Stimulated activated CD4-positive, alpha-beta T cell treated with anti-CD3 and anti-CD28 coated beads, TNF-alpha, amount 100 ng/mL, for 4 hours (primary cell): ENCODE results near the gene SCLY.
"Not testable (repeated sequence)": the region's sequence is repeated elsewhere in the genome, so short reads cannot be mapped to it uniquely, and the experiment has no call there.

Source experiments
- DNase-seq, 3 experiments: peaks; one replicate each; pipeline ENCODE4 v3.0.0-alpha.2; 2020; ENCODE audit warnings: low read depth in 3 of 3

Gene SCLY

DNA sequence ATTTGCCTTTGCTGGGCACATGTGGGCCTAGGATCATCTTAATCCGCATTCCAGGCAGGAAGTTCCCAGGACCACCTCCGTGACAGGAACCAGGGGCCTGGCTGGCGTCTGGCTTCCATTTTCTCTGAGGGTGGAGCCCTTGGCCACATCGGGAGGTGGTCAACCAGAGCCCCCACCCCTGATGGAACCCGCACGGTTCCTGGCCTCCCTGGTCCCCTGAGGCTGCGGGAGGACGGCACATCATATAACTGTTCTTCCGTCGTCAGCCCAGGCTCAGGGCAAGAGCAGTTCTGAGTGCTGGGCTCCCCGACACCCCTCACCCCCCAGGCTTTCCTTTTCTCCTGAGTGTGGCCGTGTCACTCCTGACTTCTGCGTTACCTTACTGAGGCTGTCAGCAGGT is 52.8 kb downstream of the SCLY start:
- no peak for DNase-seq

DNA sequence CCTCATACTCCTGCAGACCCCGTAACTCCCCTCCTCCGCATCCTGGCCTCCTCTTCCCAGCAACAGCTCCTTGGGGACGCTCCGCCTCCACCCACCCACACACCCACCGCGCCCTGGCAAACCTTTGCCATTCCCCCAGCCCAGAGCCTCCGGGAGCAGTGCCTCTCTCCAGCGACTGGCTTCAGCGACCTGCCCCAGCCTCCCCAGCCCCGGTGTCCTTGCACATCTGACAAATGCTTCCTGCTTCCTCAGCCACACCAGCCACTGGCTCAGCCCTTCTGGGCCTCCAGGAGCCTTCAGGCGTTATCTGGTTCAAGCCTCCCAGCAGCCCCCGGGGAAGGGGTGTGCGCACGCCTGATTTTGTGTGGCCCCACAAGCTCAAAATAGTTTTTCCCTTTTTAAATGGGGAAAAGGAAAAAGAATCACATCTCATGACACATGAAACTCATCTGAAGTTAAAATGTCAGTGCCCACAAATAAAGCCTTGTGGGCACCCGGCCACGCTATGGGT is 53.6 kb downstream of the SCLY start:
- DNase-seq, result no peak

- no peak for DNase-seq
These were observed 54.3 kb downstream of the SCLY start for GRCh38 chr2:238114851-238115660.

- not testable (repeated sequence) for DNase-seq
These were observed 54.9 kb downstream of the SCLY start for GRCh38 chr2:238115709-238116108.

DNA sequence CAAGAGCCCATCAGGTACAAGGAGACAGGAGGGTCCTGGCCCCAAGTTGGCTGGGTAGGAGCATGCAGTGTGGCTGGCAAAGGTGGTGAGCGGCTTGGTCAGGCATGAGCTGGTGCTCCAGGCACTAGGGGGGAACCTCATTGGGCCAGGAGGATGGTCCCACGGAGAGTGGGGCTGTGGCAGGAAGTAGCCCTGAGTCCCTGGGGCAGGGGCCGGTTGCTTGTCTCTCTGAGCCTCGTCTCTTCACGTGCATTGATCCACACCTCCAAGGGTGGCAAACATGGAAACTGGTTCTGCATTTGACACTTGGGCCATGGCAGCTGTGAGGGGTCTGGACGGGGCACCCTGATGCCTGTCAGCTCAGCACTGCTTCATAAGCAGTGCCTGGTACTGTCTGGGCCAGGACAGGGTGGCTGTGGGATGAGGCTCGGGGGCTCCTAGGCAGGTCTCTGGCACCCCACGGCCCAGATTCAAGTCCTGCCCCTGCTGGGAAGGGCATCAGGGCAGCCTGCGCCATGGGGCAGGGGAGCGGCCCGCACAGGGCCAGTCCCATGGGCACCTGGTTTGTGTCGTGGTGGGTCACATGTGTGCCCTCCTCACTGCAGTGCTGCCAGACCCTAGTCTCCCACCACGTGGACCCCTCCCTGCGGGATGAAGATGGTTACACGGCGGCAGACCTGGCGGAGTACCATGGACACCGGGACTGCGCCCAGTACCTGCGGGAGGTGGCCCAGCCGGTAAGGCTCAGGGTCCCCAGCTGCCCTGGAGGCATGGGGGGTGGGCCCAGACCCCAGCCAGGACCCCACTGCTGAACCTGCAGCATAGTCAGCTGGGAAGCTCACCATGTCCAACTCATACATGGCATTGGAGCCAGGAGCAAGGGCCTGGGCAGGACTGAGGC is 55.7 kb downstream of the SCLY start:
- DNase-seq, result no peak

DNA sequence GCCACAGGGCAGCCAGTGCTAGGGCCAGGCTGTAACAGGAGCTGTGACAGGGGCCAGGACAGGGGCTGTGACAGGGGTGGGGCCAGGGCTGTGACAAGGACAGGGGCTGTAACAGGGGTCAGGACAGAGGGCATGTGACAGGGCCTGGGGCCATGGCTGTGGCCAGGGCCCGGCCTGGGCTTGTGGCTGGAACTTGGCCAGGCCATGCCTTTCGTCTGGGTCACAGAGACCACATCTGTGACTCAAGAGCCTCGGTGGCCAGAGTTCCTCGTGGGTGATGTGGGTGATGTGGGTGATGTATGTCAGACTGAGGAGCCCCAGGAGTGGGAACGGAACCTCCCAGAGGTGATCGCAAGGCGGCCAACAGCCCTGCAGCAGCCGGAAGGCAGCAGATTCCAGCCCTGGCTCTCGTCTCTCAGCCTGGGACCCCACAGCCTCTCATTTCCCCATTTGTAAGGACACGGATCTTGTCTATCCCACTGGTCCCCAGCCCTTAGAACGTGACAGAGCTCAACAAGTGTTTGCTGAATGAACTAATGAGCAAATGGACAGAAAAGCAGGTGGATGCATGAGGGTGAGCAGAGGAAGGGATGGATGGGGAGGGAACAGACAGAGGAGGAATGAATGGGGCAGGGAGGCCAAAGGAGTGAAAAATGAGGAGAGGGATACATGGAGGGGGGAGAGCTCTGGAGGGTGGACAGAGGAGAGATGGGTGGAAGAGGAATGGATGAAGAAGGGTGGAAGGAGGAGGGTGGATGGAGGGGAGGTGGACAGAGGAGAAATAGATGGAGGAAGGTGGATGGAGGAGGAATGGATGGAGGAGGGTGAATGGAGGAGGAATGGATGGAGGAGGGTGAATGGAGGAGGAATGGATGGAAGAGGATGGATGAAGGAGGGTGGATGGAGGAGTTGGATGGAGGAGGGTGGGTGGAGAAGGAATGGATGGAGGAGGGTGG is 56.7 kb downstream of the SCLY start:
- DNase-seq, result no peak

DNA sequence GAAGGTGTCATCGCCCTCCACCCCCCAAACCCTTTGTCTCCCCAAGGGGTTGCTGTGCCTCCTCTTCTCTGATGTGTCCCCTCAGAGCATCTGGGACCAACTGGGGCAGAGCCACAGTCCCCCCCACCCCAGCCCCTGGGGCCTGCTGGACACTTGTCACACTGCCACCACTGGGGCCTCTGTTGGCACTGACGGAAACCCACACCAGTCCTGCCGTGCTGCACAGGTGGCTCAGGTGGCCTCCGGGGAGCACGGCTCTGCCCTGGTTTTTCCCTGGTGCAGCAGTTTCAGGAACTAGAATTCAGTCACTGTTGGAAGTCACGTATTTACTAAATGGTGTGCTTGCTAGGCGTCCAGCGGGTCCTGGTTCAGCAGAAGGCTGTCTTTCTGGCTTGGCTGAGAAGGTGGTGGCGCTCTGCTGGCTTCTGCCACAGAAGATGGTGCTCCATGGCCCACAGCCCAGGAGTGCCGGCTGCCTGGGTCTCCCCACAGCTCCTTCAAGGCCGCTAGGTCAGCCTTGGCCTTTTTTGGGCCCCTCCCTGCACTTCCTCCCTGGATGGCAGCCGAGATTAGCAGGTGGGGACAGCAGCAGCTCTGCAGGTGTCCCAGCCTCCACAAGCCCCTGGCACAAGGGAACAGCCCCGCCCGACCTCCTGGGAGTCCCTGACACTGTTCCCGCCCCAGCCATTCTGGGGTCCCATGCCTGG is 59.1 kb downstream of the SCLY start:
- DNase-seq, result no peak

GRCh38 chr2:238120463-238121298 is 59.9 kb downstream of the SCLY start:
- no peak for DNase-seq

DNA sequence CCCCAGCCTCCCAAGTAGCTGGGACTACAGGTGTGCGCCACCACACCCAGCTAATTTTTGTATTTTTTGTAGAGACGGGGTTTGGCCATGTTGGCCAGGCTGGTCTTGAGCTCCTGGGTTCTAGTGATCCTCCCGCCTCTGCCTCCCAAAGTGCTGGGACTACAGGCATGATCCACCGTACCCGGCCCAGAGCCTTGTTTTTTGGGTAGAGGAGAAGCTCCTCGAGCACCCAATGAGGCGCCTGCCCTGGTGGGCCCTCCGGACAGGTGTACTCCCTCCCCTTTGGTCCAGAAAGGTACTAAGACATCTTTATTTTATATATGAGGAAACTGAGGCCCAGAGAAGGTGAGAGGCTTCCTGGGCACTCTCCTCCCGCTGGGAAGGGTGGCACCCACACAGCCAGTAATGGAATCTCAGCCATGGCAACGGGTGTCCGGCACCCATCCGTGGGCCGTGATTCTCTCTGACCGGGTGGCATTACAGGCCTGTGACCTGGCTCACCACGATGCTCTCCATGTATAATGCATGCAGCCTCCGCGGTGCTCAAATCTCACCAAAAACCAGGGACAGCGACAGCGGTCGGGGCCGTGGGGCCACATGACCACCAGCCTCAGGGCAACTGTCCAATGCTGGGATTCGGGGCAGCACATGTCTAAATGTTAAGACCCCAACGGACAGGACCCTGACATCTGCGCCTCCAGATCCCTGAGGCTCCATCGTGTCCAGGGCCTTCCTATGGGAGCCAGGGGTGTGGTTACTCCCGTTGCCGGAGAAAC is 60.9 kb downstream of the SCLY start:
- DNase-seq, result no peak

- no peak for DNase-seq
These were observed 61.8 kb downstream of the SCLY start for GRCh38 chr2:238122287-238123217.

DNA sequence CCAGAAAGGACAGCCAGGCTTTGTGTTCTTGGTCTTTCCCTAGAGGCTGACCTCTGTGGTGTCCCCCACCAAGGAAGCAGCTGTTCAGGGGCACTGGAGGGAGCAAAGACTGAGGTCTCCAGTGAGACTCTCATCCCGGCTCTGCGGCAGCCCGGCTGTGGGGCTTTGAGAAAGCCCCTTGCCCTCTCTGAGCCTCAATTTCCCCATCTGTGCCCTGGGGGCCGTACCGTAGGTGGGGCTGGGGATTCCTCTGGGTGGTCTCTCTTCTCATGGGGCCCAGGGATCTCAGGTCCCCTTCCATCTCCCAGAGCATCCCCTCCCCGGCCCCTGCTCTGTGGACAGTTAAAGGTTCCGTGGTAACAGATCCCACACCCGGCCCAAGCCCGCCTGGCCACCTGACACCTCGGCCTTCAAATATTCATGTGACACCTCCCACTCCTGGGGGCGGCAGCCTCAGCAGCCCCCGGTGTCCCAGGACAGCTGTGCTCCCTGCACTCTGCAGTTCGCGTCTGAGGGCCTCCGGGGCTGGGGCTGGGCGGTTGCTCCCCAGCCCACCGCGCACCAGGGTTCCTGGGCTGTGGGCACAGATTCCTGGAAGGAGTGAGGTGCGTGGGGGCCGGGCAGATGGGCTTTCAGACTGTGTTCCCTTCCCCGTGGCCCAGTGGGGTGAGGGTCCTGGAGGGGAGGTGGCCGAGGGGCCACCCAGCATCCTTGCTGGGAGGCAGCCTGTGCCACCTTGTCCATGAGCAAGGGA is 62.6 kb downstream of the SCLY start:
- DNase-seq, result no peak

DNA sequence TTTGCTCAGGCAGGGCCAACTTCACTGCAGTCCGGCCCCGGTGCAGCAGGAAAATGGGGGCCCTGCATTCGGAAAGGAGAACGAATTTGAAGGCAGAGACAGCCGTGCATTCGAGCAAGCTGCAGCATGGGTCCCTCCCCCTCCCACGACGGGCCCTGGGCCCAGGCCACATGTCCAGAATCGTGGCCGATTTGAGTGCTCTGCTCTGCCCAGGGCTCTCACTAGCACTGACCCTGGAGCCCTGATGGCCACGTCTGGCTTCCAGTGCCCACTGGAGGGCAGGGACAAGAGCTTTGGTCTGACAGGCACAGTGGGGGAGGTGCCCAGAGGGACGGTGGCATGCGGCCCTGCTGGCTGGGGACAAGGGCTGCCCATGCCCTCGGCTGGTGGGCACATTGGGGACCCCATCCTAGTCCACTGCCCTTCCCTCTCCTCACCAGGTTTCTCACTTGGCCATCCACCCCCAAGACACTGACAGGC is 63.2 kb downstream of the SCLY start:
- no peak for DNase-seq

DNA sequence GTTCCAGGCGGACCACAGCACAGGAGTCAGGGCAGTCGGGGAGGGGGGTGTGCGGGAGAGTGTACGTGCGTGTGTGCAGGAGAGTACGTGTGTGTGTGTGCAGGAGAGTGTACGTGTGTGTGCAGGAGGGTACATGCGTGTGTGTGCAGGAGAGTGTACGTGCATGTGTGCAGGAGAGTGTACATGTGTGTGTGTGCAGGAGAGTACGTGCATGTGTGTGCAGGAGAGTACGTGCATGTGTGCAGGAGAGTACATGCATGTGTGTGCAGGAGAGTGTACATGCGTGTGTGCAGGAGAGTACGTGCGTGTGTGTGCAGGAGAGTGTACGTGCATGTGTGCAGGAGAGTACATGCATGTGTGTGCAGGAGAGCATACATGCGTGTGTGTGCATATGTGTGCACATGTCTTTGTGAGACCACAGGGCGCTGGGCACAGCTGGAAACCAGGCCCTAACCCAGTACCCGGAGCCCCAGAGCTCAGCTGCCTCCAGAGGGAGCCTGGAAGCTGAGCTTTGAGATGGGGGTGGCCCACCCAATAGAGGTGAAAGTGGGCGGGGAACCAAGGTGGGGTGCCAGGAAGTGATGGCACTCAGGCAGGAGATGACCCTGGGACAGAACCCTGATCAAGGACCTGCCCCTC is 63.8 kb downstream of the SCLY start:
- DNase-seq, result no peak

DNA sequence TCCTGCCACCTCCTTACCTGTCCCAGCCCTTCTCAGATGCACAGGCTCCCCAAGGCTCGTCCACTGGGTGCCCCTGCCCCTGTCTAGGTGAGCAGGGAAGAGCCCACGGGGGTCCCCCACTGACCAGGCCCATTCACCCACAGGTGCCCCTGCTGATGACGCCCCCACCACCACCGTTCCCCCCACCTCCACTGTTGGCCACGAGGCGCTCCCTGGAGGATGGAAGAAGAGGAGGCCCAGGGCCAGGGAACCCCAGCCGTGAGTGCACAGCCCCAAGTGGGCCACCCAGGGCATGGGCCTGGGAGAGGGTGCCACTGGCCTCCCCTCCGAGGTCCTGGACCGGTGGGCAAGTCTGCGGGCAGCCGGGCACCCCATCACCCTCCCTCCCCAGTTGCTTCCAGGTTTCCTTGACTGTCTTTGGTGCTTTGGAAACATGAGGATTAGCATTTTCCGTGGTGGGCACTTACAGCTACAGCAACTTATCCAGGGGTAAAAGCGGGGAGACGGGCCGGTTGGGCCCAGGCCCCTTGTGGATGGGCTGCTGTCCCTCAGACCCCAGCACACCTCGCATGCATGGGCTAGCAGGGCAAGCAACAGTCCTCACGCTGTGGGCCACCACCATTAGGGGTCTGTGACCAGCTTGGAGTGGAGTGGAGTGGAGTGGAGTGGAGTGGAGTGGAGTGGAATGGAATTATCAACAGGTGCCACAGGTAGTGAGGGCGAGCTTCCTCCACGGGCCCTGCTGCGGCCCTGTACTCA is 64.5 kb downstream of the SCLY start:
- no peak for DNase-seq

DNA sequence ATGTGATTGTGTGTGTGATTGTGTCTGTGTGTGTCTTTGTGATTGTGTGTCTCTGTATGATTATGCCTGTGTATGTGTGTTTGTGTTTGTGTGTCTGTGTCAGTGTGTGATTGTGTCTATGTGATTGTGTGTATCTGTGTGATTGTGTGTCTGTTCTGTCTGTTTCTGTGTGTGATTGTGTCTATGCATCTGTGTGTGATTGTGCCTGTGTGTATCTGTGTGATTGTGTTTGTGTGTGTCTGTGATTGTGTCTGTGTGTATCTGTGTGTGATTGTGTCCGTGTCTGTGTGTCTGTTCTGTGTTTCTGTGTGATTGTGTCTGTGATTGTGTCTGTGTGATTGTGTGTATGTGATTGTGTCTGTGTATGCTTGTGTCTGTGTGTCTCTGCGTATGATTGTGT is 65.5 kb downstream of the SCLY start:
- no peak for DNase-seq

DNA sequence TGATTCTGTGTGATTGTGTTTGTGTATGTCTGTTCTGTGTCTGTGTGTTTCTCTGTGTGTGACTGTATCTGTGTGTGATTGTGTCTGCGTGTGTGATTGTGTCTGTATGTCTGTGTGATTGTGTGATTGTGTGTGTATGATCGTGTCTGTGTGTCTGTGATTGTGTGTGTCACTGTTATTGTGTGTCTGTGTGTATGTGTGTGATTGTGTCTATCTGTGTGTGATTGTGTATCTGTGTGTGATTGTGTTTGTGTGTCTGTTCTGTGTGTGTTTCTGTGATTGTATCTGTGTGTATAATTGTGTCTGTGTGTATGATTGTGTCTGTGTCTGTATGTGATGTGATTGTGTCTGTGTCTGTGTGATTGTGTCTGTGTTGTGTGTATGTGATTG is 66.0 kb downstream of the SCLY start:
- DNase-seq, result no peak
